ENCODE results near the gene SNTG2.
"Not testable (repeated sequence)": the region's sequence is repeated elsewhere in the genome, so short reads cannot be mapped to it uniquely, and the experiment has no call there.

The SNTG2 gene

GRCh38 chr2:1340141-1340512, 389.5 kb downstream of the SNTG2 start:
- DNase-seq, result no peak

- no peak for DNase-seq
Measured at GRCh38 chr2:1341404-1342120, 390.9 kb downstream of the SNTG2 start.

- no peak for DNase-seq
Measured at GRCh38 chr2:1348789-1349188, 398.1 kb downstream of the SNTG2 start.

GRCh38 chr2:1350111-1350510, 399.5 kb downstream of the SNTG2 start:
- DNase-seq, result no peak

- no peak for DNase-seq
Measured at GRCh38 chr2:1353124-1353523, 402.5 kb downstream of the SNTG2 start.

GRCh38 chr2:1353543-1353942, 402.9 kb downstream of the SNTG2 start:
- DNase-seq, result no peak

- no peak for DNase-seq
Measured at GRCh38 chr2:1360144-1360543, 409.5 kb downstream of the SNTG2 start.

- peak; percentile 15 for DNase-seq
Measured at GRCh38 chr2:1360557-1361250, 410.1 kb downstream of the SNTG2 start.

GRCh38 chr2:1363367-1363766, 412.7 kb downstream of the SNTG2 start:
- peak; percentile 23 for DNase-seq

GRCh38 chr2:1366546-1367134, 416.0 kb downstream of the SNTG2 start:
- peak; percentile 93 for DNase-seq

GRCh38 chr2:1367601-1368000, 417.0 kb downstream of the SNTG2 start:
- DNase-seq, result no peak

GRCh38 chr2:1369905-1370304, 419.3 kb downstream of the SNTG2 start:
- DNase-seq, result no peak

- no peak for DNase-seq
Measured at GRCh38 chr2:1370461-1370860, 419.8 kb downstream of the SNTG2 start.

GRCh38 chr2:1371082-1371481, 420.4 kb downstream of the SNTG2 start:
- no peak for DNase-seq

- DNase-seq, result no peak
Measured at GRCh38 chr2:1373830-1374229, 423.2 kb downstream of the SNTG2 start.

GRCh38 chr2:1374287-1374686, 423.6 kb downstream of the SNTG2 start:
- DNase-seq, result no peak

- no peak for DNase-seq
Measured at GRCh38 chr2:1375794-1376193, 425.1 kb downstream of the SNTG2 start.

- DNase-seq, result no peak
Measured at GRCh38 chr2:1377473-1377872, 426.8 kb downstream of the SNTG2 start.

GRCh38 chr2:1378456-1379150, 428.0 kb downstream of the SNTG2 start:
- DNase-seq, result no peak

- no peak for DNase-seq
Measured at GRCh38 chr2:1381644-1382043, 431.0 kb downstream of the SNTG2 start.

GRCh38 chr2:1387954-1388725, 437.5 kb downstream of the SNTG2 start:
- DNase-seq, result not testable (repeated sequence)

GRCh38 chr2:1390118-1390517, 439.5 kb downstream of the SNTG2 start:
- DNase-seq, result not testable (repeated sequence)

- DNase-seq, result no peak
Measured at GRCh38 chr2:1393321-1393720, 442.7 kb downstream of the SNTG2 start.
